ENCODE results near the gene MIB1. TPM values are rescaled to one million over a fixed set of nuclear protein-coding genes. Genes with fewer than 3 reads are reported as not detected.

The MIB1 gene
- total and polyA plus RNA-seq, 2 donors (not counting 1 experiment from before 2014, with no cell fraction given): 1.8 to 25.5 TPM

DNA sequence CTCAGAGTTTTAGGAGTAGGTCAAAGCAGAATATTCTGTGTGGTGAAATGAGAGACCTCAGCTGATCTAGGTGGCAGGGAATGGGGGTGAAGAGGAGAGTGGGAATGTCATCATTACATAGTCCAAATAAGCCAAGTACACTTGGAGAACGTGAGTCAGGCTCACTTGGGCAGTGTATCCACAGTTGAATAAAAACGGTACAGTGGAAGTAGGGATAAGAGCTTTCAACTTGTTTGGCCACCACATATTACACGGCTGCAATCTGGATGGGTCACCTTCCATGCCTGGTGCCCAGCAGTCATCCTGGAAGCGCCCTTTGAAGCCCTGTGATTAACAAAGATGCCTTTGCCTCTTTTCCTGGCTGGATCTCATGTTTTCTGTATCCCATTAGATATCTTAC is 28.6 kb downstream of the MIB1 start:
- ChIA-PET CTCF (no interaction called here), POLR2A (no interaction called here)
- Histone ChIP-seq H3K9ac (ENCODE audit: low read length) (no peak overlapping the region), H4K20me1 (ENCODE audit: control insufficient read depth, insufficient read depth, low read length, poor library complexity, severe bottlenecking) (no peaks in the 10 kb centered on the region), H3K27ac (ENCODE audit: low read length in 2 of 2) (no peak overlapping the region), H3K4me3 (ENCODE audit: control extremely low read depth in 1 of 5, extremely low read depth in 1 of 5, insufficient read depth in 1 of 5, low read depth in 2 of 5, low read length in 4 of 5) (no peak overlapping the region), H3K4me1 (ENCODE audit: control insufficient read depth in 2 of 2, insufficient read depth in 2 of 2, low read length in 2 of 2) (no peaks in the 10 kb centered on the region), H3K79me2 (ENCODE audit: control insufficient read depth, insufficient read depth, low read length) (no peaks in the 10 kb centered on the region), H3K9me3 (ENCODE audit: control extremely low read depth in 1 of 3, control insufficient read depth in 2 of 3, insufficient read depth in 1 of 3, low read length in 2 of 3) (no peaks in the 10 kb centered on the region), H3K36me3 (replicated peaks in 1 of 2; ENCODE audit: control extremely low read depth in 1 of 2, control insufficient read depth in 1 of 2, extremely low read depth in 1 of 2, insufficient read depth in 2 of 2, low read length in 1 of 2) (peaks cover 16 to 35% of the 10 kb centered on the region in 2 experiments), H3K27me3 (replicated peaks in 1 of 4; ENCODE audit: control extremely low read depth in 1 of 4, control insufficient read depth in 3 of 4, insufficient read depth in 4 of 4, low read length in 3 of 4) (no peaks in the 10 kb centered on the region), H3K4me2 (replicated peaks; ENCODE audit: low read depth, low read length, poor library complexity, severe bottlenecking) (no peak overlapping the region), H2AFZ (ENCODE audit: insufficient read depth, low read depth, low read length, poor library complexity, severe bottlenecking) (no peak overlapping the region)
- DNase-seq (no peak), ATAC-seq (ENCODE audit: low read depth) (no peak)
- intact Hi-C loops (cut with micrococcal nuclease): no loop called here
- WGBS (ENCODE audit: insufficient coverage): 100% methylated on average over 4 of the region's 4 CpGs
- TF ChIP-seq EZH2 (IDR thresholded peaks at IDR 0.05; ENCODE audit: borderline replicate concordance, insufficient read depth, low read depth, low read length, poor library complexity, severe bottlenecking) (no peak), CTCF (IDR thresholded peaks at IDR 0.05) (no peak)
- H3K27ac Mint-ChIP-seq: no peak overlapping the region
- no peaks in the 10 kb centered on the region for H3K27me3 Mint-ChIP-seq
- no peak overlapping the region for H3K4me3 Mint-ChIP-seq
- peaks cover 5% of the 10 kb centered on the region for H3K9me3 Mint-ChIP-seq (ENCODE audit: insufficient read depth)
- H3K4me1 Mint-ChIP-seq: no peaks in the 10 kb centered on the region

DNA sequence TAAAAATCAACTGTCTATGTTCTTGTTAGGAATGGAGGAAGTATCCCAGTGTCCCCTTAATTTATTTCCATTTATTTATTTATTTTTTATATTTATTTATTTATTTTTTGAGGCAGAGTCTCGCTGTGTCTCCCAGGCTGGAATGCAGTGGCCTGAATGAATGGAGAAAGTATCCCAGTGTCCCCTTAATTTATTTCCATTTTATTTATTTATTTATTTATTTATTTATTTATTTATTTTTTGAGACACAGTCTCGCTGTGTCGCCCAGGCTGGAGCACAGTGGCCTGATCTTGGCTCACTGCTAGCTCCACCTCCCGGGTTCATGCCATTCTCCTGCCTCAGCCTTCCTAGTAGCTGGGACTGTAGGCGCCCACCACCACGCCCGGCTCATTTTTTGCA is 34.1 kb downstream of the MIB1 start:
- Mint-ChIP-seq H3K9me3 (ENCODE audit: insufficient read depth) (no peaks in the 10 kb centered on the region), H3K4me1 (no peaks in the 10 kb centered on the region), H3K27me3 (no peaks in the 10 kb centered on the region), H3K4me3 (no peak overlapping the region), H3K27ac (no peak overlapping the region)
- no peak overlapping the region for H3K4me2 ChIP-seq (replicated peaks; ENCODE audit: low read depth, low read length, poor library complexity, severe bottlenecking)
- peaks cover 5 to 7% of the 10 kb centered on the region in 2 experiments for H3K36me3 ChIP-seq (replicated peaks in 1 of 2; ENCODE audit: control extremely low read depth in 1 of 2, control insufficient read depth in 1 of 2, extremely low read depth in 1 of 2, insufficient read depth in 2 of 2, low read length in 1 of 2)
- H3K4me1 ChIP-seq (ENCODE audit: control insufficient read depth in 2 of 2, insufficient read depth in 2 of 2, low read length in 2 of 2): no peaks in the 10 kb centered on the region
- H3K27ac ChIP-seq (ENCODE audit: low read length in 2 of 2): no peak overlapping the region
- H3K9ac ChIP-seq (ENCODE audit: low read length): no peak overlapping the region
- CTCF ChIA-PET: no interaction called here
- no peak for ATAC-seq (ENCODE audit: low read depth)
- no peaks in the 10 kb centered on the region for H3K9me3 ChIP-seq (ENCODE audit: control extremely low read depth in 1 of 3, control insufficient read depth in 2 of 3, insufficient read depth in 1 of 3, low read length in 2 of 3)
- no peaks in the 10 kb centered on the region for H3K79me2 ChIP-seq (ENCODE audit: control insufficient read depth, insufficient read depth, low read length)
- DNase-seq: no peak
- TF ChIP-seq EZH2 (IDR thresholded peaks at IDR 0.05; ENCODE audit: borderline replicate concordance, insufficient read depth, low read depth, low read length, poor library complexity, severe bottlenecking) (no peak), CTCF (IDR thresholded peaks at IDR 0.05) (no peak)
- H3K4me3 ChIP-seq (ENCODE audit: control extremely low read depth in 1 of 5, extremely low read depth in 1 of 5, insufficient read depth in 1 of 5, low read depth in 2 of 5, low read length in 4 of 5): no peak overlapping the region
- intact Hi-C loops (cut with micrococcal nuclease): no loop called here
- H2AFZ ChIP-seq (ENCODE audit: insufficient read depth, low read depth, low read length, poor library complexity, severe bottlenecking): no peak overlapping the region
- H4K20me1 ChIP-seq (ENCODE audit: control insufficient read depth, insufficient read depth, low read length, poor library complexity, severe bottlenecking): no peaks in the 10 kb centered on the region
- POLR2A ChIA-PET: no interaction called here
- 98% methylated on average over 6 of the region's 7 CpGs for WGBS (ENCODE audit: insufficient coverage)
- H3K27me3 ChIP-seq (replicated peaks in 1 of 4; ENCODE audit: control extremely low read depth in 1 of 4, control insufficient read depth in 3 of 4, insufficient read depth in 4 of 4, low read length in 3 of 4): no peaks in the 10 kb centered on the region
